GM12878 (cell line): ENCODE data around the gene PTPRS. TPM values are rescaled to one million over a fixed set of nuclear protein-coding genes. Genes with fewer than 3 reads are reported as not detected.
A peak's percentile ranks its signal among the peaks of the same experiment; 100 is the strongest.

Source experiments
- ATAC-seq: fragments of 200-7000 bp; cut with Tn5 transposase; 3 replicates; pipeline ENCODE4 v1.9.1; 2020; ENCODE audit warnings: mild to moderate bottlenecking, moderate library complexity
- BruUV-seq: library from RNA; stranded (reverse); fragments of 400-500 nt; replicated peaks from 2 replicates; lab custom pipeline; 2021; lab: Mats Ljungman, UMichigan
- CTCF ChIA-PET: fragments of 300-600 bp; sonication (Branson Sonifier 250); formaldehyde crosslinking; extraction: SDS; loops from one replicate; lab custom pipeline; 2021; ENCODE audit warnings: inconsistent platforms; lab: Yijun Ruan, JAX
- POLR2A ChIA-PET: fragments of 350-600 bp; formaldehyde crosslinking; extraction: SDS; loops from one replicate; lab custom pipeline; 2021; ENCODE audit warnings: inconsistent platforms; lab: Charles Lee
- RAD21 ChIA-PET: fragments of 300-600 bp; sonication (Branson Sonifier 250); formaldehyde crosslinking; loops from one replicate; lab custom pipeline; 2023; ENCODE audit warnings: antibody characterized with exemption; ENCODE audit not compliant: unreplicated experiment; lab: Charles Lee
- SMC1A ChIA-PET: fragments of 300-600 bp; sonication (Branson Sonifier 250); formaldehyde crosslinking; loops from one replicate; lab custom pipeline; 2023; ENCODE audit not compliant: unreplicated experiment, uncharacterized antibody; lab: Charles Lee
- DNase-seq: peaks from one replicate; pipeline ENCODE4 v3.0.0-alpha.2; 2011; ENCODE audit warnings: low read depth, low spot score
- FAIRE-seq: peaks from 3 replicates; lab custom pipeline; 2011; peaks lifted over from hg19 to GRCh38; lab: Jason Lieb, UNC
- H2AFZ ChIP-seq: 2 replicates; pipeline ENCODE4 v1.6.0; 2011; ENCODE audit warnings: low read depth, low read length, control low read depth; ENCODE audit not compliant: control insufficient read depth
- H3K27ac ChIP-seq: 2 replicates; pipeline ENCODE4 v1.5.1; 2011; ENCODE audit warnings: control low read depth; ENCODE audit not compliant: control insufficient read depth, insufficient read depth
- H3K27me3 ChIP-seq, 2 experiments: replicated peaks in 1 of 2; 2 replicates each; pipeline versions ENCODE4 v1.6.0 to v1.6.1; 2011; ENCODE audit warnings: low read length in 1 of 2; ENCODE audit not compliant: control insufficient read depth in 2 of 2, insufficient read depth in 2 of 2
- H3K36me3 ChIP-seq, 2 experiments: 2 replicates each; pipeline ENCODE4 v1.5.1; 2011; ENCODE audit warnings: low read length in 1 of 2; ENCODE audit not compliant: control insufficient read depth in 2 of 2, insufficient read depth in 2 of 2
- H3K4me1 ChIP-seq: 2 replicates; pipeline ENCODE4 v1.6.1; 2011; ENCODE audit warnings: mild to moderate bottlenecking, low read length, moderate library complexity, mixed read lengths; ENCODE audit not compliant: control insufficient read depth, insufficient read depth
- H3K4me2 ChIP-seq: 2 replicates; pipeline ENCODE4 v1.6.0; 2011; ENCODE audit warnings: control low read depth; ENCODE audit not compliant: control insufficient read depth, insufficient read depth
- H3K4me3 ChIP-seq: fragments of 200-600 bp; sonication (generic); 2 replicates; pipeline ENCODE4 v1.5.1; 2016
- H3K79me2 ChIP-seq: 2 replicates; pipeline ENCODE4 v1.6.0; 2011; ENCODE audit warnings: low read length; ENCODE audit not compliant: control insufficient read depth, insufficient read depth
- H3K9ac ChIP-seq: 2 replicates; pipeline ENCODE4 v1.8.0; 2011; ENCODE audit warnings: low read length, control low read depth, mixed read lengths; ENCODE audit not compliant: control insufficient read depth, insufficient read depth
- H3K9me3 ChIP-seq: replicated peaks from 3 replicates; pipeline ENCODE4 v1.5.1; 2011; ENCODE audit warnings: mild to moderate bottlenecking, low read length; ENCODE audit not compliant: control insufficient read depth, insufficient read depth
- H4K20me1 ChIP-seq: 2 replicates; pipeline ENCODE4 v1.6.0; 2011; ENCODE audit not compliant: control insufficient read depth, insufficient read depth
- ATF7 ChIP-seq: fragments of 450-650 bp; IDR thresholded peaks from 2 replicates; pipeline ENCODE4 v1.6.1; 2016; ENCODE audit warnings: low read depth, mild to moderate bottlenecking
- CBX5 ChIP-seq: sonication (generic); IDR thresholded peaks from 2 replicates; pipeline ENCODE4 v1.6.1; 2016; ENCODE audit warnings: low read depth, moderate library complexity, mild to moderate bottlenecking, inconsistent platforms
- CHD4 ChIP-seq: fragments of 200-600 bp; sonication (generic); IDR thresholded peaks from 2 replicates; pipeline ENCODE4 v1.6.1; 2016; ENCODE audit warnings: mild to moderate bottlenecking
- DPF2 ChIP-seq: fragments of 450-650 bp; IDR thresholded peaks from 2 replicates; pipeline ENCODE4 v1.6.1; 2017; ENCODE audit warnings: mild to moderate bottlenecking
- EGR1 ChIP-seq, 2 experiments: IDR thresholded peaks; 1 replicate in 1 of 2; 2 replicates in 1 of 2; pipeline ENCODE4 v1.6.1; 2011 to 2012; ENCODE audit warnings: low read depth in 2 of 2, low read length in 2 of 2, borderline replicate concordance in 1 of 2, mild to moderate bottlenecking in 1 of 2, moderate library complexity in 1 of 2
- JUNB ChIP-seq: IDR thresholded peaks from 2 replicates; pipeline ENCODE4 v1.6.1; 2016; ENCODE audit warnings: antibody characterized with exemption, mild to moderate bottlenecking
- MTA2 ChIP-seq: fragments of 450-650 bp; IDR thresholded peaks from 2 replicates; pipeline ENCODE4 v1.6.1; 2016; ENCODE audit warnings: low read depth, mild to moderate bottlenecking, moderate library complexity
- SIX5 ChIP-seq: IDR thresholded peaks from 2 replicates; pipeline ENCODE4 v1.6.1; 2011; ENCODE audit warnings: mild to moderate bottlenecking, low read depth, low read length, moderate library complexity; ENCODE audit not compliant: severe bottlenecking
- YBX1 ChIP-seq: fragments of 450-650 bp; IDR thresholded peaks from 2 replicates; pipeline ENCODE4 v1.6.1; 2016; ENCODE audit warnings: antibody characterized with exemption
- WGBS: methylation state at CpG from one replicate; pipeline ENCODE4 v1.1.6; 2016; ENCODE audit warnings: low lambda C conversion rate; ENCODE audit not compliant: insufficient replicate concordance, insufficient coverage; ENCODE audit errors: missing lambda C conversion rate; 5-methylcytosine and 5-hydroxymethylcytosine counted together
- in situ Hi-C: fragments of 300-500 bp; cut with MboI; formaldehyde crosslinking; loops from 9 replicates; pipeline ENCODE4 v1.14.3; 2018; ENCODE audit warnings: mixed read lengths
- intact Hi-C: fragments of 100-400 bp; cut with micrococcal nuclease; formaldehyde crosslinking; loops from one replicate; pipeline ENCODE4 v1.14.2; 2022; ENCODE audit not compliant: unreplicated experiment
- polyA plus RNA-seq, 11 experiments: library from polyadenylated mRNA; depleted of rRNA in 4 of 11; unstranded in 6 of 11; stranded (reverse) in 5 of 11; fragments of >200 nt; fragmentation: Nextera tagmentation in 4 of 11; fragmentation: Illumina TruSeq in 1 of 11; extraction: Ambion mirVana in 4 of 11; extraction: Trizol in 1 of 11; gene quantifications; 1 replicate in 1 of 11; 2 replicates in 10 of 11; pipeline versions ENCODE4 v1.2.1 to v1.2.3, GENCODE V29; 2011 to 2016; ENCODE audit warnings: inconsistent platforms in 2 of 11, missing spikeins in 2 of 11, low read depth in 1 of 11
- total RNA-seq, 4 experiments: library from RNA; depleted of rRNA in 3 of 4; stranded (reverse); fragments of >200 nt in 3 of 4; fragmentation: Illumina TruSeq in 1 of 4; extraction: Trizol in 1 of 4; gene quantifications; 2 replicates each; pipeline versions ENCODE4 v1.2.1 to v1.2.3, GENCODE V29; 2013 to 2021

PTPRS gene
- total and polyA plus RNA-seq, 10 of the 15 experiments (the other 5 are each of a cell fraction or from before 2014, with no cell fraction given): 0.09 to 32.1 (median 0.71) TPM

- no peaks in the 10 kb centered on the region for H3K36me3 ChIP-seq
- H3K9me3 ChIP-seq: no peaks in the 10 kb centered on the region; the same call in 2 of the 3 replicates
- CTCF ChIA-PET: interaction anchor here (0.7 to 2.1 kb wide), 4 partner anchors 13 to 46 kb away, joined by 3 to 9 read pairs (median 4); no protein-coding TSS in a partner anchor
- no TSS peak for BruUV-seq
- H3K27ac ChIP-seq: no peak overlapping the region
- POLR2A ChIA-PET: interaction anchor here (0.8 to 1.5 kb wide), 3 partner anchors 16 to 26 kb away, joined by 3 to 6 read pairs (median 4); no protein-coding TSS in a partner anchor
- ATAC-seq (peak; percentile 26), FAIRE-seq (no peak), DNase-seq (no peak)
- intact Hi-C loops (no loop called here), in situ Hi-C loops (no loop called here)
- peaks cover 0 to 4% of the 10 kb centered on the region in 2 experiments; a peak in 2 of 4 replicates for H3K27me3 ChIP-seq
- H3K4me3 ChIP-seq: peak overlapping the region; percentile 39; the same call in 1 of the 2 replicates
- peaks cover 2% of the 10 kb centered on the region; the same call in 1 of the 2 replicates for H4K20me1 ChIP-seq
- H3K4me1 ChIP-seq: peaks cover 18% of the 10 kb centered on the region
- TF ChIP-seq EGR1 (IDR thresholded peaks at IDR 0.05; ENCODE audit: borderline replicate concordance in 1 of 2, low read depth in 2 of 2, low read length in 2 of 2) (0 out of 3 replicates have a peak, but pooled peaks of 1 of the 2 experiments have one; percentile 1), CHD4 (no peak), JUNB (no peak), ATF7 (no peak), DPF2 (0 out of 2 replicates have a peak, but pooled peaks have one; percentile 2), SIX5 (no peak), YBX1 (no peak), MTA2 (peak; percentile 12; the same call in 1 of the 2 replicates), CBX5 (no peak)
- H3K79me2 ChIP-seq: no peaks in the 10 kb centered on the region
- H3K4me2 ChIP-seq: peak overlapping the region; percentile 38; the same call in 1 of the 2 replicates
- RAD21 ChIA-PET: interaction anchor here (0.6 to 2.5 kb wide), 8 partner anchors 16 to 95 kb away, joined by 3 to 14 read pairs (median 4); partner anchors contain the start of gene PTPRS
- no peak overlapping the region for H3K9ac ChIP-seq
- SMC1A ChIA-PET: interaction anchor here (1.0 to 2.1 kb wide), 4 partner anchors 15 to 66 kb away, joined by 3 to 11 read pairs (median 4); no protein-coding TSS in a partner anchor
- WGBS: 16% methylated on average over 12 of the region's 17 CpGs
- no peak overlapping the region for H2AFZ ChIP-seq
Measured at GRCh38 chr19:5292453-5292821, 48.2 kb downstream of the PTPRS start.
